IPS-18a (cell line): Measurements from ENCODE around the gene CARMIL1.

Source experiments
- H3K27ac ChIP-seq: one replicate; pipeline ENCODE4 v1.5.1; 2013; ENCODE audit warnings: low read length
- H3K27me3 ChIP-seq: one replicate; pipeline ENCODE4 v1.6.1; 2013; ENCODE audit warnings: mild to moderate bottlenecking, low read length; ENCODE audit not compliant: control insufficient read depth, insufficient read depth
- H3K36me3 ChIP-seq: one replicate; pipeline ENCODE4 v1.6.1; 2013; ENCODE audit warnings: low read depth, low read length; ENCODE audit not compliant: control insufficient read depth
- H3K4me1 ChIP-seq: one replicate; pipeline ENCODE4 v1.6.1; 2013; ENCODE audit warnings: low read depth, low read length; ENCODE audit not compliant: control insufficient read depth
- H3K4me3 ChIP-seq: one replicate; pipeline ENCODE4 v1.5.1; 2013; ENCODE audit warnings: low read length
- H3K9ac ChIP-seq: one replicate; pipeline ENCODE4 v1.6.1; 2013; ENCODE audit warnings: mild to moderate bottlenecking, low read length, moderate library complexity
- H3K9me3 ChIP-seq: one replicate; pipeline ENCODE4 v1.6.1; 2013; ENCODE audit warnings: low read depth, low read length; ENCODE audit not compliant: control insufficient read depth

CARMIL1 gene

DNA sequence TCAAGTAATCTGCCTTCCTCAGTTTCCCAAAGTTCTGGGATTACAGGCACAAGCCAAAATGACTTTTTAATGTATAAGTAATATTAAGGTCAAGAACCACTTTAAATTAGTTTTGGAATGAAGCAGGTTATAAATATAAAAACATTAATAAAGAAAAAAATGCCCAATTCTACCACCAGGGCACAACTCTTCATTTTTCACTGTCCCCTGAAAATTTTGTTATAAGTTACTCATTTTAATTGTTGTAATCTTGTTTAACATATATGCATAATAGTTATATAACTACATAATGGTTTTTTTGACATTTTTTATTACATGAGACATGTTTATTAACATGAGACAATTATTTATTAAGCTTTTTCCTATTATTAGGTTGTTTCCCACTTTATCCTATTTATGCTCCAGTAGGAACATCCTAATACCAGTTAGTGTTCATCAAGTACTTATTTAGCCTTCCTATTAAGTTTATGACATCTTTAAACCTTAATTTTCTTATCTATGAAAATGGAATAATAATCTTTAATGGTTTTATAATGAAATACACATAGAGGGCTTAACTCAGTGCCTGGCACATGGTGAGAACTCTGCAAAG, 190.7 kb downstream of the CARMIL1 start:
- Histone ChIP-seq H3K27me3 (no peaks in the 10 kb centered on the region), H3K27ac (no peak overlapping the region)

DNA sequence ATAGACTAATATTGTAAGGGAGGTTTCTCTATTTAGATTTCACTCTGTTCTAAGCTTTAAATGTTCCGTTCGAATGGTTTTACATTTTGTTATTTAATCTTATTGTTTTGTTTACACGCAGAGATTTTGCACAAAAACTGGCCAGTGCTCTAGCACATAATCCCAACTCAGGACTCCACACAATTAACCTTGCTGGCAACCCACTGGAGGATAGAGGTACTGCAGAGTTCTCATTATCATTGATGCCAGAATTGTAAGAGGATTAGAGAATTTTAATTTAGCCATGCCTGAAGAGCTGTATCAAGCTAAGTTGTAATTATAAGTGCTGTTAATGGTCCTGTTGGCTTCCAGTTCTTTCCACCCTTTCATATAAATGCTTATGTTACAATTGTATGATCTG, 193.1 kb downstream of the CARMIL1 start:
- Histone ChIP-seq H3K4me3 (no peak overlapping the region), H3K27ac (no peak overlapping the region), H3K36me3 (no peaks in the 10 kb centered on the region), H3K9me3 (no peaks in the 10 kb centered on the region), H3K27me3 (no peaks in the 10 kb centered on the region), H3K4me1 (no peaks in the 10 kb centered on the region), H3K9ac (no peak overlapping the region)

More for the DNA sequence above, 190.7 kb downstream of the CARMIL1 start:
- no peaks in the 10 kb centered on the region for H3K36me3 ChIP-seq
- H3K4me1 ChIP-seq, result peaks cover under 1% of the 10 kb centered on the region
- no peaks in the 10 kb centered on the region for H3K9me3 ChIP-seq
- no peak overlapping the region for H3K4me3 ChIP-seq
- H3K9ac ChIP-seq, result no peak overlapping the region

DNA sequence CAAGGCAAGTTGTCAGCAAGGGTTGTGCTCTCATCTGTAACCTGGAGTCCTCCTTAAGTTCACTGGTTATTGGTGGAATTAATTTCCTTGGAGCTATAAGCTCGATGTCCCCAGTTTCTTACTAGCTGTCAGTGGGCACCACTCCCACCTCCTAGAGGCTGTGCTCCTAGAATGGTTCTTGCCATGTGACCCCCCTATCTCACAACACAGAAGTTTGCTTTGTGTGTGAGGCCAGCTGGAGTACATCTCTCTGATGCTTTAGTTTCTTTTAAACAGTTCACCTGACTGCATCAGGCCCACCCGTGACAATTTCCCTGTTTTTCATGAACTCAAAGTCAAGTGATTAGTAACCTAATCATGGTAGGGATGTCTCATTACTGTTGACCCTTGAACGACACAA, 193.7 kb downstream of the CARMIL1 start:
- Histone ChIP-seq H3K9ac (no peak overlapping the region), H3K27ac (no peak overlapping the region), H3K4me1 (no peaks in the 10 kb centered on the region), H3K4me3 (no peak overlapping the region), H3K36me3 (no peaks in the 10 kb centered on the region), H3K27me3 (no peaks in the 10 kb centered on the region), H3K9me3 (no peaks in the 10 kb centered on the region)

DNA sequence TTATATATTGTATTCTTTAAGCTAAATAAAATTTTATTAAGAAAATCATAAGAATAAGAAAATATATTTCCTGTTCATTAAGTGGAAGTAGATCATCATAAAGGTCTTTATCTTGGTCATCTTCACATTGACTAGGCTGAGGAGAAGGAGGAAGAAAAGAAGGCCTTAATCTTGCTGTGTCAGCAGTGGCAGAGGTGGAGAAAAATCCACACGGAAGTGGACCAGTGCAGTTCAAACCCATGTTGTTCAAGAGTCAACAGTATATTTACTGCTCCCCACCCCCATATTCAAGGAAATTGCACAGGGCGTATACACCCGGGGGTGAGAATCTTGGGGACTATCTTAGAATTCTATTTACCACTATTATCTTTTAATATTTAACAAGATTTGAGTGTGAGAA, 194.3 kb downstream of the CARMIL1 start:
- Histone ChIP-seq H3K4me3 (no peak overlapping the region), H3K27ac (no peak overlapping the region), H3K9ac (no peak overlapping the region), H3K9me3 (no peaks in the 10 kb centered on the region), H3K27me3 (no peaks in the 10 kb centered on the region), H3K4me1 (no peaks in the 10 kb centered on the region), H3K36me3 (no peaks in the 10 kb centered on the region)

DNA sequence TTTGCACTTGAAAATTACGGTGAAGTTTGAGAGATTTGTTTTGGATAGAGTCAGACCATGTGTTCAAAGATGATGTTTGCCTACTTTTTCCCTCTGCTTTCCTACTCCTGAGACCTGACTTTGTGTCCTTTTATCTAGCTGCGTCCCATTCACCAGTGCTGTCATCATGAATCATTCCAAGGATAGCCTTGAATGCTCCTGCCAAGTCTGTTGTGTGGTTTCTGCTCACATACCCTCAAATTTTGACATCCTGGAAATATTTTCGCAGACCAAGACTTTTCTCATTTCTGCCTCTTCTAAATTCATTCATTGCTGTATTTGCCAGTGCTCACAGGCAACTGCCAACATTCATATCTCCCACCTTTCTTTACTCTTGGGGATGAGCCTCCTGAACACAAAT, 197.0 kb downstream of the CARMIL1 start:
- Histone ChIP-seq H3K36me3 (no peaks in the 10 kb centered on the region), H3K9me3 (no peaks in the 10 kb centered on the region), H3K9ac (no peak overlapping the region), H3K4me1 (no peaks in the 10 kb centered on the region), H3K27ac (no peak overlapping the region), H3K27me3 (no peaks in the 10 kb centered on the region), H3K4me3 (no peak overlapping the region)

DNA sequence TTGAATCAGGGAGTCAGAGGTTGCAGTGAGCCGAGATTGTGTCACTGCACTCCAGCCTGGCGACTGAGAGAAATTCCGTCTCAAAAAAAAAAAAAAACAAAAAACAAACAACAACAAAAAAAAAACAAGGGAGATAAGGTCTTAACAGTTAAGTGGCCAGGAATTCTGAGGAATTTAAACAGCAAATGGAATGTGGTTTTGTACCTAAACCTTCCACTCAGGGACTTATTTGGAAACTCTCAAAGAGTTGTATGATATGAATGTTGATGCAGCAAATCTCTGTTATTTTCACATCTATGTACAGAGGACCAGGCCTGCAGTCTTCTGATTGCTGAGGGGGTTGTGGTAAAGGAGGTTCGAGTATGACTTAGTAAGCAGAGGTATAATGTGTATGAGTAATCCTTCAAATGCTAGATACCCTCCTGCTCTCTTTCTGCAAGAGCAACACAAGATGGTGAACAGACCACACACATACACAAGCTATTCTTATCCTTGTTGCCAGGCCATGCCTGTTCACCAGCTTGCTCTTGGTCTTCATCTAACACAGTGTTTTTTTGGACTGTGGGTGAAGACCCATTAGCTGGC, 197.9 kb downstream of the CARMIL1 start:
- H3K4me3 ChIP-seq, result no peak overlapping the region
- no peaks in the 10 kb centered on the region for H3K9me3 ChIP-seq
- no peaks in the 10 kb centered on the region for H3K27me3 ChIP-seq
- no peaks in the 10 kb centered on the region for H3K4me1 ChIP-seq
- H3K9ac ChIP-seq, result no peak overlapping the region
- H3K27ac ChIP-seq, result no peak overlapping the region
- H3K36me3 ChIP-seq, result no peaks in the 10 kb centered on the region

DNA sequence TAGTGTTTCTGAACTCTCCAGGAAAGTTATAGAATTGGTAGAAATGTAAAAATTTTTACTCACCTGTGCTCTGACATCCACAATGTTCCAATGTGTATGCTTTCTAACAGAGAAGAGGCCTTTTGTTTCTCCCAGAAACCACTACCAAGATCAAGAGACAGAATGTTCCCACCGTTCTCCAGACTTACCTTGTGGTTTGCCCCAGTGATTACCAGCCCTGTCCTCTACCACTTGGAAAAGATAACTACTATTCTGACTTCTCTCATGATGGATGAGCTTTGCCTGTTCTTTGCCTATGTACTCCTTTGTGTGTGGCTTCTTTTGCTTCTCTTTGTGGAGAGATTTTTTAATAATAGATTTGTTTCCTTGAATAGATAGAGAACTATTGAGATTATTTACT, 199.8 kb downstream of the CARMIL1 start:
- Histone ChIP-seq H3K9ac (no peak overlapping the region), H3K9me3 (no peaks in the 10 kb centered on the region), H3K4me1 (no peaks in the 10 kb centered on the region), H3K27me3 (no peaks in the 10 kb centered on the region), H3K36me3 (peaks cover 5% of the 10 kb centered on the region), H3K27ac (no peak overlapping the region), H3K4me3 (no peak overlapping the region)

DNA sequence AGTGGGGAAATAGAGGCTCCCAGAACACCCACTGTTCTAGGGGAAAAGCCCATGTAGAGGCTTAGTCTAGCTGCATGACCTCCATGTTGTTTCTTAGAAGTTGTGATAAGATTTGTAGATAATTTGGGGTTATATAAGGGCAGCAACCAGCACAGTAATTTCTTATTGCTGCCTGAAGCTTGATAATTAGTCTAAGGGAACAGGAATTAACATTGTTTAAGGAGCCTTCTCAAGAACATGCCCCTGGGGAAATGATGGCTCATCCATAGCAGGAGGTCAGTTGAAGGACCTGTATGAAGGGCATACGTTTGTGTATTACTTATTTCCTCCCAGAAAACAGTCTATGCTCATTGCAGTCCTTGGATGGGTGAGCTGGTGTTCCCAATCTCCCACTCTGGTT, 202.1 kb downstream of the CARMIL1 start:
- no peak overlapping the region for H3K4me3 ChIP-seq
- no peak overlapping the region for H3K27ac ChIP-seq
- no peak overlapping the region for H3K9ac ChIP-seq
- no peaks in the 10 kb centered on the region for H3K4me1 ChIP-seq
- no peaks in the 10 kb centered on the region for H3K9me3 ChIP-seq
- H3K36me3 ChIP-seq, result peaks cover 5% of the 10 kb centered on the region
- no peaks in the 10 kb centered on the region for H3K27me3 ChIP-seq

DNA sequence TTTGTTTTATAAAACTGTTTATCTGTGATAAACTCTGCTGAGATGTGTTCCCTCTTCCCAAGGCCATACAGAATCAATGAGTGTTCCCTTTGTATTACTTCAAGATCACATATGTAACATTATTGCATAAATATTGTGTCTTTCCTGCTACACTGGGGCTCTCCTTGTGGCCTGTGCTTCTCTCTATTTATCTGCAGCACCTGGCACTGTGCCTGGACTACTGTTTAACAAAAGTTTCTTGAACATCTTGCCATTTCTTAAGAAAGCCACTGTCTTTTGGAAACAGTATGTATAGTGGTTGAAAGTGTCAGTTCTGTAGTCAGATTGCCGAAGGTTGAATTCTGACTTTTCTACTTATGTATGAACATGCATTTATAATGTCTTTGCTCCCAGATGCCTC, 203.8 kb downstream of the CARMIL1 start:
- H3K27ac ChIP-seq, result no peak overlapping the region
- peaks cover 5% of the 10 kb centered on the region for H3K36me3 ChIP-seq
- no peaks in the 10 kb centered on the region for H3K27me3 ChIP-seq
- H3K4me1 ChIP-seq, result no peaks in the 10 kb centered on the region
- no peak overlapping the region for H3K9ac ChIP-seq
- no peak overlapping the region for H3K4me3 ChIP-seq
- no peaks in the 10 kb centered on the region for H3K9me3 ChIP-seq

DNA sequence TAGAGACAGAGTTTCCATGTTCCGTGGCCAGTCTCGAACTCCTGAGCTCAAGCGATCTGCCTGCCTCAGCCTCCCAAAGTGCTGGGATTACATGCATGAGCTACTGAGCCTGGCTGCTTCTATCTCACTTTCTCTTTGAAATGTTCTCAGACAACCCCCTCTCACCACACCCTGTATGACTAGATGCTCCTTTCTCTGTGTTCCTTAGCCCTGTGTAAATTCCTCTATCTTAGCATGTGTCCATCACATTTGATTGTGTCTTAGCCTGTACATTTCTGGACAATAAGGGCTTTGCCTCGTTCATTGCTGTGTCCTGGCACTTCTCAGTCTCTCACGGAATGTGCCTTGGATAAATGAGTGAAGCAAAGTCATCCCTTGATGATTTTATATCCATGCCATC, 204.8 kb downstream of the CARMIL1 start:
- Histone ChIP-seq H3K36me3 (peaks cover 5% of the 10 kb centered on the region), H3K27ac (no peak overlapping the region), H3K27me3 (no peaks in the 10 kb centered on the region), H3K4me1 (no peaks in the 10 kb centered on the region), H3K9ac (no peak overlapping the region), H3K4me3 (no peak overlapping the region), H3K9me3 (no peaks in the 10 kb centered on the region)

DNA sequence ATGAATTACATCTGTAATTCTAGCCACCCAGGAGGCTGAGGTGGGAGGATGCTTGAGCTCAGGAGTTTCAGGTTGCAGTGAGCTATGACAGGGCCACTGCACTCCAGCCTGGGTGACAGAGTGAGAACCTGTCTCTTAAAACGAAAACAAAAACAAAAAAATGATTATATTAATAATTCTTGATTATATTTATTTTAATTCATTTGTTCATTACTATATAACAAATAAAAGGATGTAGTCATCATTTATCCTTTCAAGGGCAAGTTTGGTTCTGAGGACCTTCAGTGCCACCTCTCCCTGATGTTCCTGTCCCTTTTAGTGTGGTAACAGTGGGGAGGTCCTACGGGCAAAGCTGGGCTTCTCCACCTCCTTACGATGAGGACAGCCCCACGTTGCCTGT, 205.7 kb downstream of the CARMIL1 start:
- H3K9ac ChIP-seq, result no peak overlapping the region
- no peaks in the 10 kb centered on the region for H3K9me3 ChIP-seq
- peaks cover 5% of the 10 kb centered on the region for H3K36me3 ChIP-seq
- H3K27me3 ChIP-seq, result no peaks in the 10 kb centered on the region
- H3K27ac ChIP-seq, result no peak overlapping the region
- H3K4me1 ChIP-seq, result no peaks in the 10 kb centered on the region
- no peak overlapping the region for H3K4me3 ChIP-seq

DNA sequence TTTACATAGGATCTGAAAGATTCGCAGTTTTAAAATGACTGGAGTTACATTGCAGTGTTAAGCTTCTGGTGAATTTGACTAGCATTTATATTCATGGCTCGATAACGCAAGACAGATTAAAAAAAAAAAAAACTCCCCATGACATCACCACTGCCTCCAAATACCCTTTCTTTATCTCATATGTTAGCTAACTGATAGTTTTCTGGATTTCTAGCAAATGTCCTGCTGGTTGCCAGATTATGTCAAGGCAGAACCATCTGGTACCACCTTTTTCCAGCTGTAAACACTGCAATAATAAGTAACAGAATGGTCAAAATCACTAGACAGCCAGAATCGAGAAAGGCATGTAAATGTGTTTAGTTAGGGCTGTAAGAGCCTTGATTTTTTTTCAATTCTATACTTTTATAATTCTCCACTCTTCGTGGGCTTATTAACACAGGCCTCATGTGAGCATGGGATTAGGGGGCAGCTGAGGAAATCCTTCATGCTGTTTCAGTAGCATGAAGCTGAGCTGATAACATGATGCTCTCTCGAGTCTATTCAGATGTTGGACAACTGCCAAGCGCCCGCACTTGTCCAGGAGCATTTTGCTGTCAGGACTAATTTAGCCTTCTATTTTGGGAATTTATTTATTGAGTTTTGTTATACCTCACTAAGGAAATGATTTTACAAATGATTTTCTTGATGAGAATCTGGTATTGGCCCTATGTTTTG, 206.8 kb downstream of the CARMIL1 start:
- H3K4me1 ChIP-seq, result no peaks in the 10 kb centered on the region
- no peak overlapping the region for H3K27ac ChIP-seq
- H3K4me3 ChIP-seq, result no peak overlapping the region
- no peak overlapping the region for H3K9ac ChIP-seq
- H3K9me3 ChIP-seq, result no peaks in the 10 kb centered on the region
- H3K36me3 ChIP-seq, result peaks cover 5% of the 10 kb centered on the region
- H3K27me3 ChIP-seq, result no peaks in the 10 kb centered on the region
